Lower leg skin (tissue), 4 donors: ENCODE results near the gene STX8. TPM values are rescaled to one million over a fixed set of nuclear protein-coding genes. Genes with fewer than 3 reads are reported as not detected.
"Not testable (repeated sequence)": the region's sequence is repeated elsewhere in the genome, so short reads cannot be mapped to it uniquely, and the experiment has no call there.

Experiments
- DNase-seq, 2 donors: peaks; one replicate each; pipeline ENCODE4 v3.0.0-alpha.2; 2019; ENCODE audit warnings: low spot score in 2 of 2
- H3K4me3 ChIP-seq: fragments of 200-600 bp; sonication (generic); 2 replicates; pipeline ENCODE4 v1.5.1; 2017; ENCODE audit warnings: mild to moderate bottlenecking, low read depth; ENCODE audit not compliant: poor library complexity, severe bottlenecking
- POLR2A ChIP-seq, 2 donors: fragments of 450-650 bp; IDR thresholded peaks; one replicate each; pipeline ENCODE4 v1.6.1; 2016 to 2017; ENCODE audit warnings: antibody characterized with exemption in 2 of 2, mild to moderate bottlenecking in 1 of 2, moderate library complexity in 1 of 2
- WGBS, 2 donors: methylation state at CpG; one replicate each; pipeline ENCODE4 v1.1.5; 2018; 5-methylcytosine and 5-hydroxymethylcytosine counted together
- intact Hi-C: fragments of 100-400 bp; cut with DNase I; formaldehyde crosslinking; loops from one replicate; pipeline ENCODE4 v1.15.0; 2023; ENCODE audit warnings: low total_unique reads
- total RNA-seq, 4 donors: library from RNA; depleted of rRNA; stranded (reverse); fragments of >200 nt; gene quantifications; one replicate each; pipeline ENCODE4 v1.1.0, GENCODE V29; 2016
- TF ChIP-seq, protein P1 (sequence below), 3 donors: fragments of 450-650 bp; IDR thresholded peaks; one replicate each; pipeline ENCODE4 v1.5.1; 2016; ENCODE audit warnings: antibody characterized with exemption in 3 of 3, mild to moderate bottlenecking in 3 of 3, moderate library complexity in 2 of 3

Gene STX8
- total RNA-seq, 4 donors from 2014 or later: 32.1 to 56.4 (median 45.1) TPM

GRCh38 chr17:9465210-9465921 lies 110.3 kb downstream of the STX8 start:
- intact Hi-C loops: no loop called here
- TF ChIP-seq POLR2A (IDR thresholded peaks at IDR 0.05): no peak
- TF ChIP-seq, protein P1, sequence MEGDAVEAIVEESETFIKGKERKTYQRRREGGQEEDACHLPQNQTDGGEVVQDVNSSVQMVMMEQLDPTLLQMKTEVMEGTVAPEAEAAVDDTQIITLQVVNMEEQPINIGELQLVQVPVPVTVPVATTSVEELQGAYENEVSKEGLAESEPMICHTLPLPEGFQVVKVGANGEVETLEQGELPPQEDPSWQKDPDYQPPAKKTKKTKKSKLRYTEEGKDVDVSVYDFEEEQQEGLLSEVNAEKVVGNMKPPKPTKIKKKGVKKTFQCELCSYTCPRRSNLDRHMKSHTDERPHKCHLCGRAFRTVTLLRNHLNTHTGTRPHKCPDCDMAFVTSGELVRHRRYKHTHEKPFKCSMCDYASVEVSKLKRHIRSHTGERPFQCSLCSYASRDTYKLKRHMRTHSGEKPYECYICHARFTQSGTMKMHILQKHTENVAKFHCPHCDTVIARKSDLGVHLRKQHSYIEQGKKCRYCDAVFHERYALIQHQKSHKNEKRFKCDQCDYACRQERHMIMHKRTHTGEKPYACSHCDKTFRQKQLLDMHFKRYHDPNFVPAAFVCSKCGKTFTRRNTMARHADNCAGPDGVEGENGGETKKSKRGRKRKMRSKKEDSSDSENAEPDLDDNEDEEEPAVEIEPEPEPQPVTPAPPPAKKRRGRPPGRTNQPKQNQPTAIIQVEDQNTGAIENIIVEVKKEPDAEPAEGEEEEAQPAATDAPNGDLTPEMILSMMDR (IDR thresholded peaks at IDR 0.05): no peak
- 22 to 60% methylated on average over 16 of the region's 16 CpGs for WGBS, 2 donors
- no peak overlapping the region for H3K4me3 ChIP-seq
- peak; percentile 18 to 72 for DNase-seq

GRCh38 chr17:9457005-9457404 lies 118.6 kb downstream of the STX8 start:
- WGBS, 2 donors: 85 to 92% methylated on average over 6 of the region's 6 CpGs
- no peak for DNase-seq
- TF ChIP-seq POLR2A (IDR thresholded peaks at IDR 0.05): no peak
- TF ChIP-seq, protein P1 (IDR thresholded peaks at IDR 0.05): no peak
- intact Hi-C loops: no loop called here
- H3K4me3 ChIP-seq: no peak overlapping the region

DNA sequence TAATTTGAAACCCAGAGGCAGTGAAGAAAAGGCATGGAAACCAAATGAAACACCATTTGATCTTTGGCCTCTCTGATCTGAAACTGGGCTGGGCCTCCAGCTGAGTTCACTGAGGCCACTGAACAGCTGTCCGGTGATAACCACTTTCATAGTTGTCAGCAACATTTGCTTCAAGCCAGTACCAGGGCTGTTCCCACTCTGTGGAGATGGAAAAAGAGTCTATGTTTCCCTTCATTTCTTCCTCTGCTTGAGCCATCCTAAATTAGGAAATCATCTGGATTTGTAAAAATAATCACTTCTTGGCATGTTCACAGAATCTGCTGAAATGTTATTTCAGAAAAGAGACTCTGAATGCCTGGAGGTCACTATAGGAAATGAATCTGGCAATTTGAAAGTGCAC lies 119.3 kb downstream of the STX8 start:
- no peak for TF ChIP-seq POLR2A (IDR thresholded peaks at IDR 0.05)
- TF ChIP-seq, protein P1 (IDR thresholded peaks at IDR 0.05): no peak
- intact Hi-C loops: no loop called here
- WGBS, 2 donors: 55 to 61% methylated on average over 1 of the region's 1 CpG
- no peak for DNase-seq
- no peak overlapping the region for H3K4me3 ChIP-seq

DNA sequence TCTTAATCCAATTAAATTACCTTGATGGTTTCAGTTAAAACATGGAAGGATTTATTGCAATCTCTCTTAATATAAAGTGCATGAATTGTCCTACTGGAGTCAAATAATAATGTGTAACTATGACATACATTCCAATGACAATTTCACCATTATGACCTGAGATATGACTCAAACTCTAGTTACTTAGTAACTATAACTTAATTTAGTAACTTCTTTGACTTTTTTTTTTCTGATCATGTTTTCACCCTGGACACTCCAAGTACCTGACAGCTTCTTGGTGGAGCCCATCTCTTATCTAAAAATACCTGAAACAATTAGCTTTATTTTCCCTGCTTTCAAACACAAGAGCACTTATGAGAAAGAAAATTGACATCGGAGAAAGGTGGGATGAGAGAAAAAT lies 123.7 kb downstream of the STX8 start:
- TF ChIP-seq, protein P1 (IDR thresholded peaks at IDR 0.05): no peak
- no peak for TF ChIP-seq POLR2A (IDR thresholded peaks at IDR 0.05)
- no peak overlapping the region for H3K4me3 ChIP-seq
- intact Hi-C loops: no loop called here
- 91 to 97% methylated on average over 1 of the region's 1 CpG for WGBS, 2 donors
- no peak for DNase-seq

DNA sequence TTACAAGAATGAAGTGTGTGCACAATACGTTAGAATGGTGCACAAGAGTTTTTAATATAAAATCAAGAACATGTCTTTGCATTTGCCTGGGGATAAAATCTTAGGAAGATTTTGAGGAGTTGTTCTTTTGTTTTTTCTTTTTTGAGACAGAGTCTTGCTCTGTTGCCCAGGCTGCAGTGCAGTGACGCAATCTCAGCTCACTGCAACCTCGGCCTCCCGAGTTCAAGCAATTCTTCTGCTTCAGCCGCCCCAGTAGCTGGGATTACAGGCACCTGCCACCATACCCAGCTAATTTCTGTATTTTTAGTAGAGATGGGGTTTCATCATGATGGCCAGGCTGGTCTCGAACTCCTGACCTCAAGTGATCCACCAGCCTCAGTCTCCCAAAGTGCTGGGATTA lies 128.3 kb downstream of the STX8 start:
- H3K4me3 ChIP-seq, intact Hi-C loops, DNase-seq: not testable (repeated sequence)
- WGBS, 2 donors: 90 to 93% methylated on average over 6 of the region's 6 CpGs

DNA sequence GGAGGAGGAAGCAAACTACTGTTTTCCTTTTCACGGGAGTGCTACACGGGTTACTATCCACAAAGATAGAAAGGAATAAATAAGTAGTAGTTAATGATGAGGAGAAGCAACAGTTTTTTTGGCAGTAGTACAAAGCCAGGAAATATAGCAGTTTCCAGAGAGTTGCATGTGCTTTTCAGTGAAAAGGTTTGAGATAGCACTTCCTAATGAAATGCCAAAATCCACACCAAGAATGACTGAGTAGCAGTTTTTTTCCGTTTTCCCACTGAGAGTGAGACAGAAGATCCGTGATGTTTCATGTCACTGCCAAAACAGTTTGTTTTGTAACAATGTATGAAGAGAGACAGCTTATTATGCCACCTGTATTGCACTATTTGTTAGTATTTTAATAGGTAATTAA lies 129.1 kb downstream of the STX8 start:
- DNase-seq: no peak
- intact Hi-C loops: no loop called here
- WGBS, 2 donors: 65 to 67% methylated on average over 4 of the region's 4 CpGs
- no peak overlapping the region for H3K4me3 ChIP-seq
- TF ChIP-seq POLR2A (IDR thresholded peaks at IDR 0.05): no peak
- TF ChIP-seq, protein P1 (IDR thresholded peaks at IDR 0.05): no peak
